Activated naive CD4-positive, alpha-beta T cell treated with anti-CD3 and anti-CD28 coated beads for 36 hours (primary cell): ENCODE measurements around the gene TXNRD1. TPM values are rescaled to one million over a fixed set of nuclear protein-coding genes. Genes with fewer than 3 reads are reported as not detected.

ENCODE experiments used
- CTCF ChIA-PET: fragments of 350-600 bp; sonication (Branson Sonifier 250); formaldehyde crosslinking; loops from one replicate; lab custom pipeline; 2021; ENCODE audit warnings: antibody characterized with exemption; lab: Charles Lee
- DNase-seq: peaks from one replicate; pipeline ENCODE4 v3.0.0-alpha.2; 2020
- H3K27ac Mint-ChIP-seq: one replicate; pipeline ENCODE4 v1.8.0; 2021; ENCODE audit warnings: mild to moderate bottlenecking, mixed read lengths
- H3K27me3 Mint-ChIP-seq: one replicate; pipeline ENCODE4 v1.8.0; 2021; ENCODE audit warnings: low read depth, mixed read lengths
- H3K36me3 Mint-ChIP-seq: one replicate; pipeline ENCODE4 v1.8.0; 2021; ENCODE audit warnings: low read depth, mixed read lengths
- H3K4me1 Mint-ChIP-seq: one replicate; pipeline ENCODE4 v1.8.0; 2021; ENCODE audit warnings: low read depth, mixed read lengths
- H3K4me3 Mint-ChIP-seq: one replicate; pipeline ENCODE4 v1.8.0; 2021; ENCODE audit warnings: mild to moderate bottlenecking, moderate library complexity, mixed read lengths
- H3K9me3 Mint-ChIP-seq: one replicate; pipeline ENCODE4 v1.8.0; 2021; ENCODE audit warnings: mixed read lengths
- intact Hi-C: fragments of 100-400 bp; cut with micrococcal nuclease; formaldehyde crosslinking; loops from one replicate; pipeline ENCODE4 v1.15.1; 2023
- total RNA-seq, 2 experiments: library from RNA; stranded (reverse); gene quantifications; one replicate each; pipeline ENCODE4 v1.2.3, GENCODE V29; 2021

TXNRD1 gene
- total RNA-seq, 2 experiments from 2014 or later: 86.0 to 86.9 TPM

- Mint-ChIP-seq H3K27me3 (no peaks in the 10 kb centered on the region), H3K4me3 (peak within 1 kb of the TSS; percentile 87), H3K27ac (peak within 1 kb of the TSS; percentile 77), H3K4me1 (peaks cover 52% of the 10 kb centered on the region), H3K36me3 (peaks cover 29% of the 10 kb centered on the region), H3K9me3 (no peaks in the 10 kb centered on the region)
- DNase-seq: peak; percentile 90
- CTCF ChIA-PET: interaction anchor here (0.5 to 1.4 kb wide), 6 partner anchors 9 to 103 kb away, joined by 3 to 7 read pairs (median 4); no protein-coding TSS in a partner anchor
- intact Hi-C loops: loop anchor here (1.0 to 2.0 kb wide), 5 partner anchors 17 to 373 kb away; partner anchors contain the start of genes HSP90B1, NFYB and TXNRD1
These were observed 88.1 kb downstream of the TXNRD1 start, which contains the start of gene EID3 for GRCh38 chr12:104303538-104304151. Gene EID3, plus strand, starts transcription at chr12:104303739. Its CDS starts 196 bp downstream, at chr12:104303935.

GRCh38 chr12:104304261-104305009 lies 88.9 kb downstream of the TXNRD1 start:
- H3K9me3 Mint-ChIP-seq: no peaks in the 10 kb centered on the region
- peaks cover 29% of the 10 kb centered on the region for H3K36me3 Mint-ChIP-seq
- peaks cover 52% of the 10 kb centered on the region for H3K4me1 Mint-ChIP-seq
- peak overlapping the region; percentile 77 for H3K27ac Mint-ChIP-seq
- intact Hi-C loops: no loop called here
- H3K4me3 Mint-ChIP-seq: peak overlapping the region; percentile 87
- H3K27me3 Mint-ChIP-seq: no peaks in the 10 kb centered on the region
- CTCF ChIA-PET: interaction anchor here (0.6 to 1.4 kb wide), 6 partner anchors 8 to 104 kb away, joined by 3 to 7 read pairs (median 4); no protein-coding TSS in a partner anchor
- no peak for DNase-seq

GRCh38 chr12:104305349-104305748 lies 89.8 kb downstream of the TXNRD1 start:
- H3K27me3 Mint-ChIP-seq: no peaks in the 10 kb centered on the region
- peaks cover 32% of the 10 kb centered on the region for H3K36me3 Mint-ChIP-seq
- peaks cover 47% of the 10 kb centered on the region for H3K4me1 Mint-ChIP-seq
- H3K4me3 Mint-ChIP-seq: no peak overlapping the region
- intact Hi-C loops: no loop called here
- no peaks in the 10 kb centered on the region for H3K9me3 Mint-ChIP-seq
- DNase-seq: no peak
- H3K27ac Mint-ChIP-seq: no peak overlapping the region
- CTCF ChIA-PET: no interaction called here

GRCh38 chr12:104306376-104306775 lies 90.8 kb downstream of the TXNRD1 start:
- peaks cover 33% of the 10 kb centered on the region for H3K36me3 Mint-ChIP-seq
- H3K4me1 Mint-ChIP-seq: peaks cover 45% of the 10 kb centered on the region
- intact Hi-C loops: no loop called here
- CTCF ChIA-PET: interaction anchor here (1.2 kb wide), 1 partner anchor 52 kb away, joined by 3 read pairs; no protein-coding TSS in a partner anchor
- no peak overlapping the region for H3K4me3 Mint-ChIP-seq
- no peaks in the 10 kb centered on the region for H3K27me3 Mint-ChIP-seq
- H3K27ac Mint-ChIP-seq: no peak overlapping the region
- H3K9me3 Mint-ChIP-seq: no peaks in the 10 kb centered on the region
- DNase-seq: no peak

GRCh38 chr12:104306943-104307654 lies 91.5 kb downstream of the TXNRD1 start:
- CTCF ChIA-PET: interaction anchor here (1.2 kb wide), 1 partner anchor 51 kb away, joined by 3 read pairs; no protein-coding TSS in a partner anchor
- DNase-seq: no peak
- no peak overlapping the region for H3K4me3 Mint-ChIP-seq
- H3K27me3 Mint-ChIP-seq: no peaks in the 10 kb centered on the region
- H3K4me1 Mint-ChIP-seq: peaks cover 43% of the 10 kb centered on the region
- intact Hi-C loops: no loop called here
- H3K36me3 Mint-ChIP-seq: peaks cover 37% of the 10 kb centered on the region
- no peak overlapping the region for H3K27ac Mint-ChIP-seq
- no peaks in the 10 kb centered on the region for H3K9me3 Mint-ChIP-seq

- Mint-ChIP-seq H3K4me1 (peaks cover 40% of the 10 kb centered on the region), H3K27me3 (no peaks in the 10 kb centered on the region), H3K27ac (no peak overlapping the region), H3K4me3 (no peak overlapping the region), H3K36me3 (peaks cover 39% of the 10 kb centered on the region), H3K9me3 (no peaks in the 10 kb centered on the region)
- CTCF ChIA-PET: no interaction called here
- no peak for DNase-seq
- intact Hi-C loops: no loop called here
These were observed 92.0 kb downstream of the TXNRD1 start for GRCh38 chr12:104307655-104308000.

- Mint-ChIP-seq H3K4me3 (no peak overlapping the region), H3K36me3 (peaks cover 45% of the 10 kb centered on the region), H3K27ac (no peak overlapping the region), H3K4me1 (peaks cover 24% of the 10 kb centered on the region), H3K9me3 (no peaks in the 10 kb centered on the region), H3K27me3 (no peaks in the 10 kb centered on the region)
- intact Hi-C loops: no loop called here
- CTCF ChIA-PET: interaction anchor here (0.7 kb wide), 1 partner anchor 506 kb away, joined by 5 read pairs; no protein-coding TSS in a partner anchor
- no peak for DNase-seq
These were observed 93.9 kb downstream of the TXNRD1 start for GRCh38 chr12:104309446-104309993.

GRCh38 chr12:104310751-104311633 lies 95.4 kb downstream of the TXNRD1 start:
- H3K4me1 Mint-ChIP-seq: peaks cover 15% of the 10 kb centered on the region
- CTCF ChIA-PET: no interaction called here
- no peak overlapping the region for H3K4me3 Mint-ChIP-seq
- H3K27me3 Mint-ChIP-seq: no peaks in the 10 kb centered on the region
- no peak for DNase-seq
- intact Hi-C loops: no loop called here
- peaks cover 44% of the 10 kb centered on the region for H3K36me3 Mint-ChIP-seq
- H3K9me3 Mint-ChIP-seq: no peaks in the 10 kb centered on the region
- H3K27ac Mint-ChIP-seq: no peak overlapping the region

- intact Hi-C loops: no loop called here
- Mint-ChIP-seq H3K9me3 (no peaks in the 10 kb centered on the region), H3K27me3 (no peaks in the 10 kb centered on the region), H3K27ac (no peak overlapping the region), H3K36me3 (peaks cover 44% of the 10 kb centered on the region), H3K4me1 (peaks cover 5% of the 10 kb centered on the region), H3K4me3 (no peak overlapping the region)
- CTCF ChIA-PET: interaction anchor here (1.0 to 1.1 kb wide), 3 partner anchors 8 to 112 kb away, joined by 3 to 4 read pairs (median 3); partner anchors contain the start of gene EID3
- no peak for DNase-seq
These were observed 96.6 kb downstream of the TXNRD1 start for GRCh38 chr12:104312202-104312601.

GRCh38 chr12:104312654-104313053 lies 97.1 kb downstream of the TXNRD1 start:
- H3K4me1 Mint-ChIP-seq: peaks cover 2% of the 10 kb centered on the region

More at GRCh38 chr12:104312654-104313053, 97.1 kb downstream of the TXNRD1 start:
- Mint-ChIP-seq H3K9me3 (no peaks in the 10 kb centered on the region), H3K27ac (no peak overlapping the region), H3K4me3 (no peak overlapping the region), H3K27me3 (no peaks in the 10 kb centered on the region), H3K36me3 (peaks cover 43% of the 10 kb centered on the region)
- DNase-seq: no peak
- CTCF ChIA-PET: interaction anchor here (0.7 to 1.1 kb wide), 4 partner anchors 9 to 112 kb away, joined by 3 to 4 read pairs (median 3); partner anchors contain the start of gene EID3
- intact Hi-C loops: no loop called here
